SK-N-MC (cell line): ENCODE measurements around the gene CAMTA1.

Source experiments
- EZH2 ChIP-seq: fragments of 200-600 bp; sonication (generic); IDR thresholded peaks from one replicate; pipeline ENCODE4 v1.6.1; 2017; ENCODE audit warnings: antibody characterized with exemption
- FOXP2 ChIP-seq: optimal IDR thresholded peaks from 2 replicates; pipeline ENCODE3; 2011; ENCODE audit warnings: mild to moderate bottlenecking, moderate library complexity; ENCODE audit not compliant: insufficient read depth; ENCODE audit errors: extremely low read length, control extremely low read depth
- POLR2AphosphoS5 ChIP-seq: IDR thresholded peaks from 2 replicates; pipeline ENCODE4 v1.6.1; 2012; ENCODE audit warnings: mild to moderate bottlenecking, low read depth, low read length, borderline replicate concordance

GRCh38 chr1:7252411-7253117, 467.3 kb downstream of the CAMTA1 start:
- TF ChIP-seq EZH2 (no peak), POLR2AphosphoS5 (no peak), FOXP2 (no peak)
